Tibial artery (tissue), 4 donors: ENCODE data around the gene METRN.

ENCODE experiments used
- DNase-seq, 2 donors: peaks; one replicate each; pipeline ENCODE4 v3.0.0-alpha.2; 2019
- H3K27ac ChIP-seq, 2 donors: fragments of 200-600 bp; sonication (generic) in 1 of 2; 1 replicate in 1 of 2; 2 replicates in 1 of 2; pipeline ENCODE4 v1.5.1; 2018 to 2019; ENCODE audit warnings: mild to moderate bottlenecking in 1 of 2
- H3K27me3 ChIP-seq, 2 donors: fragments of 200-600 bp; sonication (generic) in 1 of 2; one replicate each; pipeline versions ENCODE4 v1.5.1 to v1.6.0; 2016 to 2019
- H3K36me3 ChIP-seq, 3 donors: fragments of 200-600 bp; sonication (generic) in 2 of 3; one replicate each; pipeline ENCODE4 v1.5.1; 2016 to 2019; ENCODE audit warnings: mild to moderate bottlenecking in 2 of 3
- H3K4me1 ChIP-seq, 4 donors: fragments of 200-600 bp; sonication (generic) in 2 of 4; 1 replicate in 3 of 4; 2 replicates in 1 of 4; pipeline ENCODE4 v1.5.1; 2016 to 2019
- H3K4me3 ChIP-seq, 2 donors: fragments of 200-600 bp; sonication (generic) in 1 of 2; 1 replicate in 1 of 2; 2 replicates in 1 of 2; pipeline ENCODE4 v1.5.1; 2018 to 2019; ENCODE audit warnings: mild to moderate bottlenecking in 2 of 2
- H3K9me3 ChIP-seq, 3 donors: fragments of 200-600 bp; sonication (generic) in 1 of 3; one replicate each; pipeline ENCODE4 v1.5.1; 2016 to 2019
- intact Hi-C: fragments of 100-400 bp; cut with DNase I; formaldehyde crosslinking; loops from one replicate; pipeline ENCODE4 v1.15.0; 2023; ENCODE audit warnings: low total_unique reads
- TF ChIP-seq, protein P1 (sequence below), 2 experiments: fragments of 200-600 bp in 1 of 2; fragments of 450-650 bp in 1 of 2; IDR thresholded peaks; one replicate each; pipeline ENCODE4 v1.5.1; 2017 to 2019; ENCODE audit warnings: antibody characterized with exemption in 2 of 2, mild to moderate bottlenecking in 1 of 2, moderate library complexity in 1 of 2

The METRN gene

DNA sequence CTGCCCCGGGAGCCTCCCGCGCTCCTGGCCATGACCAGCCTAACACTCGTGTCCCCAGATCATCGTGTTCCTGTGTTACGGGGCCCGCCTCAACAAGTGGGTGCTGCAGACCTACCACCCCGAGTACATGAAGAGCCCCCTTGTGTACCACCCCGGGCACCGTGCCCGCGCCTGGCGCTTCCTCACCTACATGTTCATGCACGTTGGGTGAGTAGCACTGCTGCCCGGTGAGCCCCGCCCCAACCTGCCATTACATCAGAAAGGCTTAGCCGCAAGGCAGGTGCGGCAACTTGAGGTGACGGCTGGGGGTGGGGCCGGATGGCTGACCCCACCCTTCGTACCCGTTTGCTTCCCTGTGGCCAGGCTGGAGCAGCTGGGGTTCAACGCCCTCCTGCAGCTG lies 38.0 kb upstream of the METRN start:
- TF ChIP-seq, protein P1, sequence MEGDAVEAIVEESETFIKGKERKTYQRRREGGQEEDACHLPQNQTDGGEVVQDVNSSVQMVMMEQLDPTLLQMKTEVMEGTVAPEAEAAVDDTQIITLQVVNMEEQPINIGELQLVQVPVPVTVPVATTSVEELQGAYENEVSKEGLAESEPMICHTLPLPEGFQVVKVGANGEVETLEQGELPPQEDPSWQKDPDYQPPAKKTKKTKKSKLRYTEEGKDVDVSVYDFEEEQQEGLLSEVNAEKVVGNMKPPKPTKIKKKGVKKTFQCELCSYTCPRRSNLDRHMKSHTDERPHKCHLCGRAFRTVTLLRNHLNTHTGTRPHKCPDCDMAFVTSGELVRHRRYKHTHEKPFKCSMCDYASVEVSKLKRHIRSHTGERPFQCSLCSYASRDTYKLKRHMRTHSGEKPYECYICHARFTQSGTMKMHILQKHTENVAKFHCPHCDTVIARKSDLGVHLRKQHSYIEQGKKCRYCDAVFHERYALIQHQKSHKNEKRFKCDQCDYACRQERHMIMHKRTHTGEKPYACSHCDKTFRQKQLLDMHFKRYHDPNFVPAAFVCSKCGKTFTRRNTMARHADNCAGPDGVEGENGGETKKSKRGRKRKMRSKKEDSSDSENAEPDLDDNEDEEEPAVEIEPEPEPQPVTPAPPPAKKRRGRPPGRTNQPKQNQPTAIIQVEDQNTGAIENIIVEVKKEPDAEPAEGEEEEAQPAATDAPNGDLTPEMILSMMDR (IDR thresholded peaks at IDR 0.05) = no peak
- H3K27ac ChIP-seq = no peak overlapping the region
- DNase-seq = no peak

GRCh38 chr16:677316-678190 lies 37.4 kb upstream of the METRN start:
- peaks cover 0 to 54% (median 38%) of the 10 kb centered on the region in 4 donors for H3K4me1 ChIP-seq
- intact Hi-C loops = no loop called here

More for the DNA sequence above, 38.0 kb upstream of the METRN start:
- Histone ChIP-seq H3K4me1 (peaks cover 0 to 48% (median 31%) of the 10 kb centered on the region in 4 donors), H3K36me3 (peaks cover 18 to 37% (median 26%) of the 10 kb centered on the region in 3 donors), H3K9me3 (no peaks in the 10 kb centered on the region), H3K27me3 (peaks cover 0 to 8% of the 10 kb centered on the region in 2 donors), H3K4me3 (no peak overlapping the region)
- intact Hi-C loops = no loop called here

GRCh38 chr16:678209-678857 lies 36.6 kb upstream of the METRN start:
- Histone ChIP-seq H3K36me3 (peaks cover 18 to 37% (median 23%) of the 10 kb centered on the region in 3 donors), H3K9me3 (no peaks in the 10 kb centered on the region), H3K27ac (no peak overlapping the region), H3K4me1 (peaks cover 2 to 62% (median 44%) of the 10 kb centered on the region in 4 donors), H3K27me3 (peaks cover 0 to 8% of the 10 kb centered on the region in 2 donors), H3K4me3 (no peak overlapping the region)
- DNase-seq = no peak
- TF ChIP-seq, protein P1 (IDR thresholded peaks at IDR 0.05) = no peak
- intact Hi-C loops = no loop called here

More at GRCh38 chr16:677316-678190, 37.4 kb upstream of the METRN start:
- no peaks in the 10 kb centered on the region for H3K9me3 ChIP-seq
- TF ChIP-seq, protein P1 (IDR thresholded peaks at IDR 0.05) = no peak
- no peak overlapping the region for H3K4me3 ChIP-seq
- no peak overlapping the region for H3K27ac ChIP-seq
- peaks cover 0 to 8% of the 10 kb centered on the region in 2 donors for H3K27me3 ChIP-seq
- DNase-seq = no peak
- H3K36me3 ChIP-seq = peaks cover 18 to 37% (median 26%) of the 10 kb centered on the region in 3 donors

DNA sequence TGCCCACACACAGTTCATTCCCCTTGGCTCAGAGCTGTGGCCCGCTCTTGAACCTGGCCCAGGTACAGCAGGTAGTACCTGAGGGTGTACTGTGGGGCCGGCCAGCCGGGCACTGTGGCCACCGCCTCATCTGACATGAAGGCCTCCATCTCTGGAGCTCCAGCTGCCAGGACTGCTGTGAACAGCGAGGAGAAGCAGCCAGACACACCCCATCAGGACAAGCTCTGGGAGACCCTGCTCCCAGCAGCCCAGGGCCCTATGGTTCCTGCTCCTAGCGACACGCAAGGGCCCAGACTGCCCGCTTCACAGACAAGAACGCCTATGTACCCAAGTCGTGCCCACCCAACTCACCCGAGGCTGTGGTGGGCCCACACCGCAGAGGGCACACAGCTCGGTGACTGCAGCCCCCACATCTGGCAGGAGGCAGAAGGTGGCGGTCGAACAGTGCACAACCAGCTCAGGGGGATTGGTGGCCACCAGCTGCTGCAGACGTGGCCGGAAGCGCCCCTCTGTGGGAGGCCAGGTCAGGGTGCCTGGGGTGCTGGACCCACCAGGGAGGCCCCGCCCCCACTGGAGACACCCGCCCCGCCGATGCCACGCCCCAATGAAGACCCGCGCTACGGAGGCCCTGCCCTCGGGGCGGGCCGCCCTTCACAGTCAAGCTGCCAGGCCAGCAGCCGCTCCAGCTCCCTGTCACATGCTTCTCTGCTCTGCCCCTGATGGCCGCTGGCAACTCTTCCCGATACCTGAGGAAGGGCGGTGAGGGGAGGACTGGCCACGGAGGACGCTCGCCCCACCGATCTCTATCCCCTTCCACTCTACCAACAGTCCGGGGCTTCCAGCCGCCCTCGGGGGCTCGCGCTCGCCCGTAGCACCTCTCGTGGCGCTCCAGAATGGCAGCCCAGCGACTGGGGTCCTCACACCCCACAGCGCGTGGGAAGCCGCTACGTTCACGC lies 35.8 kb upstream of the METRN start:
- intact Hi-C loops = no loop called here
- Histone ChIP-seq H3K36me3 (peaks cover 17 to 31% (median 18%) of the 10 kb centered on the region in 3 donors), H3K4me1 (peaks cover 3 to 67% (median 50%) of the 10 kb centered on the region in 4 donors), H3K27ac (peak overlapping the region; percentile 79 to 87), H3K4me3 (peak overlapping the region; percentile 60 to 81), H3K9me3 (no peaks in the 10 kb centered on the region), H3K27me3 (peaks cover 0 to 8% of the 10 kb centered on the region in 2 donors)
- TF ChIP-seq, protein P1 (IDR thresholded peaks at IDR 0.05) = no peak
- DNase-seq = peak; percentile 59 to 87
